Spleen (tissue), 7 donors: Measurements from ENCODE around the gene RBM47.

Experiments
- POLR2A ChIP-seq, 3 donors: fragments of 450-650 bp; IDR thresholded peaks; one replicate each; pipeline ENCODE4 v1.5.1; 2017; ENCODE audit warnings: antibody characterized with exemption in 3 of 3, mild to moderate bottlenecking in 1 of 3
- POLR2AphosphoS5 ChIP-seq, 3 donors: sonication (generic); formaldehyde crosslinking; IDR thresholded peaks; one replicate each; pipeline ENCODE4 v1.5.1; 2017; ENCODE audit warnings: antibody characterized with exemption in 3 of 3
- TF ChIP-seq, protein P1 (sequence below), 11 experiments: fragments of 200-600 bp in 7 of 11; fragments of 450-650 bp in 4 of 11; sonication (generic) in 4 of 11; IDR thresholded peaks in 8 of 11; conservative IDR thresholded peaks in 3 of 11; 1 replicate in 7 of 11; 2 replicates in 4 of 11; pipeline versions ENCODE4 v1.4.0 to v1.8.0; 2016 to 2021; ENCODE audit warnings: antibody characterized with exemption in 11 of 11, inconsistent platforms in 4 of 11, mild to moderate bottlenecking in 1 of 11
- donor health status: DM: no; HTN: no; CAD: no; lungs with moderate emphysema.
- donor health status: DM: no; HTN: no; CAD: no.
- donor health status: DM: no; HTN: no; CAD: no.

- TF ChIP-seq, protein P1, sequence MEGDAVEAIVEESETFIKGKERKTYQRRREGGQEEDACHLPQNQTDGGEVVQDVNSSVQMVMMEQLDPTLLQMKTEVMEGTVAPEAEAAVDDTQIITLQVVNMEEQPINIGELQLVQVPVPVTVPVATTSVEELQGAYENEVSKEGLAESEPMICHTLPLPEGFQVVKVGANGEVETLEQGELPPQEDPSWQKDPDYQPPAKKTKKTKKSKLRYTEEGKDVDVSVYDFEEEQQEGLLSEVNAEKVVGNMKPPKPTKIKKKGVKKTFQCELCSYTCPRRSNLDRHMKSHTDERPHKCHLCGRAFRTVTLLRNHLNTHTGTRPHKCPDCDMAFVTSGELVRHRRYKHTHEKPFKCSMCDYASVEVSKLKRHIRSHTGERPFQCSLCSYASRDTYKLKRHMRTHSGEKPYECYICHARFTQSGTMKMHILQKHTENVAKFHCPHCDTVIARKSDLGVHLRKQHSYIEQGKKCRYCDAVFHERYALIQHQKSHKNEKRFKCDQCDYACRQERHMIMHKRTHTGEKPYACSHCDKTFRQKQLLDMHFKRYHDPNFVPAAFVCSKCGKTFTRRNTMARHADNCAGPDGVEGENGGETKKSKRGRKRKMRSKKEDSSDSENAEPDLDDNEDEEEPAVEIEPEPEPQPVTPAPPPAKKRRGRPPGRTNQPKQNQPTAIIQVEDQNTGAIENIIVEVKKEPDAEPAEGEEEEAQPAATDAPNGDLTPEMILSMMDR (IDR thresholded peaks at IDR 0.05 in 8 of 11, conservative IDR thresholded peaks at IDR 0.05 in 3 of 11) = no peak
- TF ChIP-seq POLR2A (IDR thresholded peaks at IDR 0.05) (no peak), POLR2AphosphoS5 (IDR thresholded peaks at IDR 0.05) (peak in 2 of 3 donors; percentile 44 to 53)
These were observed 43.2 kb upstream of the RBM47 start for GRCh38 chr4:40672528-40673522.
